SIG-M5 treated with dmso at 0.1 percent for 504 hours (cell line): Measurements from ENCODE around the gene EOGT.

ENCODE experiments used
- DNase-seq: peaks from one replicate; lab custom pipeline; 2025; ENCODE audit not compliant: unreplicated experiment; lab: John Stamatoyannopoulos, UW

The EOGT gene

GRCh38 chr3:68963891-68964290, 49.6 kb downstream of the EOGT start:
- DNase-seq = no peak

DNA sequence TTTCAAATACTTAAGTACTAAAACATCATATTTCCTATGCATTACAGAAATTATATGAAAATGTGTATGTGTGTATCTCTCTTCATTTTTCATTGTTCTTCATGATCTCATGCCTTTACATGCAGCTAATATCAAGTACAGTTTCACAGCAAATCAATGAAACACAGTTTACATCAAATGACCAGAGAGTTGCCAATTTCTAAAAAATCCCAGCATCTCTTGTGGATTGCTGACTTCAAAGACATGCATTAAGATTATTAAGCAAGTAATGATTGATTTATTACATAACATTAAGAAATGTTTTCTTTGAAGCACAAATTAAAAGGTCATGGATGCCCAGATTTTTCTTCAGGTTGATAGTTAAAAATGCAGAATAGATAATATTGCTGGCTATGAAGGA, 50.1 kb downstream of the EOGT start:
- no peak for DNase-seq

DNA sequence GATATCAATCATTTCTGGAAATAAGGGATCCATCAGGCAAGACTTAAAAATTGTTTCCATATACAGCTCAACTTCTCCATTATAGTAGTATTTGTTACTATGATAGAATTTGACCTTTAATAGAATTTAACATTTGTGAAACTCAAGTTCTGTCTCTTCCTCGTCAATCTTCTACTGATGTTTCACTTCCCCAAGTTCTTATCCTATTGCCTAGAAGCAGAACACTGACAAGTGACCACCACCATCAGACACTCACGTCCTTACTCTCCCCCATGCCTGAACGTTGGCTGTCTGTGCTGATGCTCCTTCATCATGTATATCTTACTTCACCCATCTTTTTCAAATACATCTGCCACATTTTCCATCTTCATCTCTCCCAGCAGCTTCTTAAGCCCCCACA, 54.6 kb downstream of the EOGT start:
- DNase-seq = peak; percentile 21

DNA sequence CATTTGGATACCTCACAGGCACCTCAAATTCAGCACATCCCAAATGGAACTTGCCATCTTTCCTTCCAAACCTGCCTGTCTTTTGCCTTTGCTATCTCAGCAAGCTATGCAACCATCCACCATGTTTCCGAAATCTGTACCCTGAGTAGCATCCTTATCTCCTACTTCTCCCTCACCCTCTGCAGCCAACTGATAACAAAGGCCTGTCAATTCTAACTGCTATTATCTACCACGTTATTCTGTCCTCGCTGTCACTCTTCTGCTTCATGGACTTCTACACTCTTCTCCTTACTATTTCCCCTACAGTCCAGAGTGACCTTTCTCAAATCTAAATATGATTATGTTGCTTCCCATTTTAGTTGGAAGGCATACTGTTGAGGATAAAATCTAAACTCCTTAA, 55.6 kb downstream of the EOGT start:
- no peak for DNase-seq

DNA sequence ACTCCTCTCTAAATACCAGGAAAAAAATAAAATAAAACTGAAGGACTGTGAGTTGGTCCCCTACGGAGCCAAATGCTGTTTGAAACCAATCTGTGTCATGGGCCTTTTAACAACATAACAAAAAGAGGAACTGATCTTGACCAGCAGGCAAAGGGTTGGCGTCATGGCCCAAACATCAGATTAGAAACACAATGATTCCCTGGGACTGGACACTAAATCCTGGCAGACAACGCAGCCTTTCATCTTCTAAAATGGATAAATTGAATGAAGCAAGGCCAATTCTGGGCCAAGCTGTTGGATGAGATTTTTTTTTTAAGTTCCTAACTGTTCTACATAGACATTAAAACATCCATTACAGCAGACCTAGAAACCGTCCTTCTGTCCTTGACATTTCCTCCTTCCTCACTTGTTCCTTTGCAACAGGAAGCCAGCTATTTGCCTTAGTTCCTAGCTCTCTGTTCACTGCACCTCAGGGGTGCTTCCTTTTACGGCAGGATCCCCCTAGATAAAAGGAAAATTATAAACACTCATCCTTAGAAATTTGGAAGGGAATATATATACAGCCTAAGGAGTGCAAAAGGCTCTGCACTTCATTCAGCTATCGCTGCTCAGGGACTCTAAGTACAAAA, 59.6 kb downstream of the EOGT start:
- DNase-seq = no peak

DNA sequence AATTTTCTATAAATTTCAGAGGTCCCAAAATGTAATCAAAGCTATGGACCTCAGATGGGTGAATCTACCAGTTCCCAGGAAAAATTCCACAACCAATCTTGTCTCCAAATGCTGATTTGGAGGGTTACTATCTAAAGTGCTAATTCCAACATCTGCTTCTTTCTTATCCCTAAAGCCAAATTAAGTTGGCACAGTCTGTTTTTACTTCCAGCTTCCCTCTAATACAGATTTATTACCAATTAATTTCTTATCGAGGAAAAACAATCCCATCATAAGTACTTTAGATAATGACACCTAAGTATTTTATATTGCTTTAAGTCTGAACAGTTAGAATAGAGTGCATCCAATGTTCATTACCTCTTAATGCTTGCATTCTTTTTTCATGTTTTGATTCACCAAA, 68.3 kb downstream of the EOGT start:
- no peak for DNase-seq

DNA sequence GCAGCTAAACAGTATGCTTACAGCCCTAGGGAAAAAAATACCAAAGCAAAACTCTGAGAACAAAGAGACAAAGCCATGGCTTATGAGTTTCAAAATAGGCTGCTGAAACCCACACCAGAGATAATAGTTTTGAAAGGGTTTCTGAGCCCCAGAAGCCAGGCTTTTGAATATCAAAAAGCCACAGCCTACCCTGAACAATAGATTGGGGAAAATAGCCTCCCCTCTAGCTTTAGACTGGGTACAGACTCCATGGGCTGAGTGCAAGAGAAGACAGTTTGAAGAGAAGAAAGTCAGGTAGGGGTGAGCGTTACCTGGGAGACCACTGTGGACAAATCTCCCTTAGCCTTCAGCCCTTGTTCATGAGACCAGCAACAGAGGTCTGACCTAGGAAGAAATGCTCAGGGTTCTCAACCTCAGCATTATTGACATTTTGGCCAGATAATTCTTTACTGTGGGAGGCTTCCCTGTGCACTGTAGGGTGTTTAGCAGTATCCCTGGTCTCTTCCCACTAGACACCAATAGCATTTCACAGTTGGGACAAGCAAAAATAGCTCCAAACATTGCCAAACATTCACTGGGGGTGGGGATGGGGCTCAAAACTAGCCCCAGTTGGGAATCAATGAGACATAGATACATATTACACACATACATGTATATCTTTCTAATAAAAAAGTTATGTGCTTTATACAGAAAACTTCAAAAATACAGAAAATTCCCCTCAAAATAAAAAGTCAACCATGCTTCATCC, 69.6 kb downstream of the EOGT start:
- no peak for DNase-seq

DNA sequence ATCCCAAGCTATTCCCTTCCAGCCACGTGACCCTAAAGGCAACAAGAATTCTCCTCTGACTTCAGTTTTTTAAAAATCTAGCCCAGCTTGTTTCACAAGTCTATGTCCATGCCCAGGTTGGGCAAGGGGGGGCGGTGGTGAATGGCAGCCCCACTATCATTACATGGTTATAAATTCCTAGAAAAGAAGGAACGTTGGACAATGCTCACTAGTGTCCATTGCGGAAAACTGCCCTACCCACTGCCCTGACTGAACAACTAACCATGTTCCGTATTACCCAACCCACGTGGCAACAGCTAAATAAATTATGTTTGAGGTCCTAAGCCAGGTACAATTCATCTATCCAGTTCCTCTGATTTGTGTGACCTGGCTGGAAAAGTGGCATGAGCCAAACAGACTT, 72.4 kb downstream of the EOGT start:
- DNase-seq = no peak

DNA sequence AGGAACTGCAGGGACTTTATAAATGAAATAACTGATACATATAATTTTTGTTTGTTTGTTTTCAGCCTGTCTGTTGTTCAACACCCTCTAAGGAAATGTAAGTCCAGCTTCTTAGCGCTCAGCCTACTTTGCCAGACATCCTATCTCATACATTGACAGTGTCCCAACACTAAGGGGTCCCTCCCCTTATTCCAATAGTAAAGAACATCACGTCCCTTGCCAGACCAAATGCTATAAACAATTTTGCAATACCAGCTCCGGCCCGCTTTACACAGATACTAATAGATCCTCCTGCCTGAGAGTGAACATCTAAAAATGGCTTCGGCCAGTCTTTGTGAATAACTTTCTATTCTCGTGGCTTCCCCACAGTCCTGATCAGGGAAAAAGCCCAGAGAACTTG, 76.6 kb downstream of the EOGT start:
- DNase-seq = no peak

- no peak for DNase-seq
Measured at GRCh38 chr3:68935778-68936177, 77.7 kb downstream of the EOGT start.

DNA sequence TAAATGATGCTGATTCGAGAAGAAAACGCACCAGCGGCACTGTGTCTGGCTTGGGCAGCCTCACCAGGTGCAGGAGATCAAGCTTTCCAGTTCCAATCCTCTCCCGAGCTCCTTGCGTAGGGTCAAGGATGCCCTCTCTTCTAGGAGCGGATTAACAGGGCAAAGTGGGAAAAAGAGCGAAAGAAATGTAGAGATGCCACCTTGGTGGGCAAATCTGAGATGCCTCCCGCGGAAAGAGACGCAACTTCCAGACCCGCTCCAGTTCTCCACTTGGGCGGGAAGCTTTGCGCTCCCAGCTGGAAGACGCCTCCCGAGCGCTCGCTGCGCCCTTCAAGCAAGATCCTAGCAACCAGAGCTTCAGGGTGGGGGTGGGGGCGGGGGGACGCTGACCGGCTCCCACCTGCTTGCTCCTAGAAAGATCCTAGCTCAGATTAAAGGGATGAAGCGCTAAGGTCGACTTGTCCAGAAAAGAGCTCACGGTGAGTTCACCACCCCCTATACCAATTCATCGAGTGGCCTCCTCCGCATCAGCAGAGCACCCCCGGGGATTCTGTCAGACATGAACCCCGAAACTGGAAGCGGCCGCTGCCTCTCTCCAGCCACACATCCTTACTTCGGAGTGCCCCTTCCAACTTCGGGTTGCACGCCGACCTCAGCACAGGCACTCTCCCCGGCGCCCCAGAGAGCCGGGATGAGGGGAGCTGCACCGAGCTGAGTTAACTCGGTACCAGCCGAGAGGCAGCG, 81.9 kb downstream of the EOGT start:
- no peak for DNase-seq
